Measurements from ENCODE around the gene PRKD1.

PRKD1 gene

DNA sequence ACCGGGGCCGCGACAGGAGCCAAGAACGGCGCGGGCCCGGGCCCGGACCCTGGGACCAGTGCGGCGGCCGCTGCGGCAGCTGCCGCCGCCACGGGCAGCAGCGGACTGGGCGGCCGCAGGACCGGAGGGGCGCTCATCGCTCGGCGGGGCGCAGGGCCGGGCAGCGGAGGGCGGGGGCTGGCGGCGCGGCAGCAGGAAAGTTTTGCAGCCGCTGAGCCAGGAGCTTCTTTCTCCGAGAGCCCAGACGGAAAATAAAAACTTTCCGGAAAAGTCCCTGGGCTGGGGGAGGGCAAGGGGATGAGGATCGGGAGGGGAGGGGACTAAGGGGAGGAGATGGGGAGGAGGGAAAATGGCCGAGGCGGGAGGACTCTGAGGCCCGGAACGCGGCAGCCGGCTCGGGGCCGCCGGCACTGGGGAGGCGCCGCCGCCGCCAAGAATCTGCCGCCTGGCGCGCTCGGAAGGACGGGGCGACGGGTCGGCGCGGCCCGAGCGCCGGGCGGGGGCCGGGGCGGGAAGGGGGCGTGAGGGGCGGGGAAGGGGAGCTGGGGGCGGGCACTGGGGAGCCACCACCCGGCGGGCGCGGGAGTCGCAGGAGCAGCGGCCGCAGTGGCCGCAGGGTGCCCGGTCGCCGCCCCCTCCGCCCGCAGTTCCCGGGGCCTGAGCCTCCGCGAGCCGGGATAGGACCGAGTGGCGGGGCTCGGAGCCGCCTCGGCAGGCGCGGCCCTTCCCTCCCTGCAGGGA, at the start of gene PRKD1:
PRKD1 (minus strand) TSS at position 472 of the 741 bp plus-strand sequence.
- peak; percentile 85 for DNase-seq (ENCODE audit: low read depth, low spot score)

DNA sequence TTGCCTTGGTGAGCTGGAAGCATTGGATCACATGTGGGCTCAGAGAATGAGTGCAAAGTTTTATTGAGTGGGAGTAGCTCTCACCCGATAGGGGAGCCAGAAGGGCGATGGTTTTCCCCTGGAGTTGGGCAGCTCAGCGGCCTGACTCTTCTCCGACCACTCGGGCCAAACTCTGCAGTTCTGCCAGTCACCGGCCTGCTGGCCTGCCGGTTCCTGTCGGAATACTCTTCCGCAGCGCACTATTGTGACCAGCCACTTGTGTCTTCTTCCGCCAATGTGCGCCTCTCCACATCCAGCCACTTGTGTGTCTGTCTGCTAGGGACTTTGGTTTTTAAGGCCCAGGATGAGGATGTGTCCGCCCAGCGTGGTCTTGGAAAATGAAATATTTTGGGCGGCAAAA, 43.5 kb upstream of the PRKD1 start:
- DNase-seq (ENCODE audit: low read depth, low spot score) = no peak

GRCh38 chr14:29955087-29955486, 27.4 kb upstream of the PRKD1 start:
- no peak for DNase-seq (ENCODE audit: low read depth, low spot score)

DNA sequence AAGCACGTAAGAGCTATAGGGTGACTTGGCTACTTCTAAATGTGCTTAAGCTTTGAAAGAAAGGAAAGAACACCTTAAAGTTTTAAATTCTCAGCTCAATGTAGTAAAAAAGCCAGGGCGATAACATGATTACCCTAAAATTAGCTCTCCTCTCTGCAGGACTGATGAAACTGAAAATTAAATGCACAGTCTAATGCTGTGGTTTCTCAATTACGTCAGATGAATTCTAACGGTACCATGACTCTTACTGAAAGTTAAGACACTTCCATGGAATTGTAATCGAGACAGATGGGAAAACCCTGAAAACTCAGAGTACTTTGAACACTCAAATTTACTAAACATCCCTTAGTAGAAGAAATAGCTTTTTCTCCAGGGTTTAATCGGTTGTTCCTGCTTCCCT, 25.9 kb upstream of the PRKD1 start:
- DNase-seq (ENCODE audit: low read depth, low spot score) = no peak

GRCh38 chr14:29944091-29944490, 16.4 kb upstream of the PRKD1 start:
- no peak for DNase-seq (ENCODE audit: low read depth, low spot score)

DNA sequence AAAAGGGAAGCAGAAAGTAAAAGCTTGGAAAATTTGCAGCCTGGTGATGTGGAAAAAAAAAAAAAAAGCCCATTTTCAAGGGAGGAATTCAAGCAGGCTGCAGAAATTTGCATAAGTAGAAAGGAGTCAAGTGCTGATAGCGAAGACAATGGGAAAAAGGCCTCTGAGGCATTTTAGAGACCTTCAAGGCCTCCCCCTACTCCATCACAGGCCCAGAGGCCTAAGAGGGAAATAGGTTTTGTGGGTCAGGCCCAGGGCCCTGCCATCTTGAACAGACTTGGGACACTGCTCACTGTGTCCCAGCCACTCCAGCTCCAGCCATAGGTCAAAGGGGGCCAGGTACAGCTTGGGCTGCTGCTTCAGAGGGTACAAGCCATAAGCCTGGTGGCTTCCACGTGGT, 13.8 kb upstream of the PRKD1 start:
- DNase-seq (ENCODE audit: low read depth, low spot score) = no peak

DNA sequence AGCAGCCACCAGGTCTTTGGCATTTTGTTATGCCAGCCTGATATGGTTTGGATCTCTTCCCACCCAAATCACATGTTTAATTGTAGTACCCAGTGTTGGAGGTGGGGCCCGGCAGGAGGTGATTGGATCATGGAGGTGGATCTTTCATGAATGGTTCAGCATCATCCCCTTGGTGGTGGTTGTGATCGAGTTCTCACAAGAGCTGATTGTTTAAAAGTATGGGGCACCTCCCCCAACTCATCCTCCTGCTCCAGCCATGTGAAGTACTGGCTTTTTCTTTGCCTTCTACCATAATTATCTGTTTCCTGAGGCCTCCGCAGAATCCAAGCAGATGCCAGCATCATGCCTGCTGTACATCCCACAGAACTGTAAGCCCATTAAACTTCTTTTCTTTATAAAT, 12.8 kb upstream of the PRKD1 start:
- no peak for DNase-seq (ENCODE audit: low read depth, low spot score)

DNA sequence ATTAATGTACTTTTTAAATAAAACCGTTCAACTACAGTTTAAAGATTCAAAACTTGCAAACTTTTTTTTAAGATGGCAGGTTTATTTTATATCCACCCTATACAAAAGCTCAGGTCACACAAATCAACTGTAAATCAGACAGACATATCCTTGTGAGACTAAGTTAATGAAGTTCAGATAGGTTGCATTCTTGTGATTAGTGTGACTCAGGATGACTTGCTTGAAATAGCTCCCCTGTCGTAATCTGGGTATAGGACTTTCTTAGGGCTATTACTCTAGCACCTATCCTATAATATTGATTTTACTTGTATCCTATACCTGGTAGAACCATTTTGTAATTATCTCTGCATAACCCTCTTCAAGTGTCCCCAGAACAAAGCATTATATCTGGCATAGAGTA, 9.5 kb upstream of the PRKD1 start:
- peak; percentile 19 for DNase-seq (ENCODE audit: low read depth, low spot score)

DNA sequence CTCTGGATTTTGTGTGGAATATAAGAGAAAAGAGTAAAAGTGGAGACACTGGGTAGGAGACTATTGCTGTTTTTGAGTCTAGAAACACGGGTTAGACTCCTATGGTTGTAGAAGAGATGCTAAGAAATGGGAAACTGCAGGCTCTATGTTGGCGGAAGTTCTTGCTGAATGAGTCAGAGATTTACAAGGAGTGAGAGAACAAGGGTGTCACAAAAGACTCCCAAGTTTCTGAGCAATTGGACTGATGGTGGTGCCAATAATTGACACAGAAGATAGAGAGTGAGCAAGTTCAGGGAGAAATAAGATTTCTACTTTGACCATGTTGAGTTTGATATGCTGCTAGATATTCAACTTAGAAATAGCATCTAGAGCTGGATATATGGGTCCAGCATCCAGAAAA, 2.6 kb upstream of the PRKD1 start:
- DNase-seq (ENCODE audit: low read depth, low spot score) = peak; percentile 70

DNA sequence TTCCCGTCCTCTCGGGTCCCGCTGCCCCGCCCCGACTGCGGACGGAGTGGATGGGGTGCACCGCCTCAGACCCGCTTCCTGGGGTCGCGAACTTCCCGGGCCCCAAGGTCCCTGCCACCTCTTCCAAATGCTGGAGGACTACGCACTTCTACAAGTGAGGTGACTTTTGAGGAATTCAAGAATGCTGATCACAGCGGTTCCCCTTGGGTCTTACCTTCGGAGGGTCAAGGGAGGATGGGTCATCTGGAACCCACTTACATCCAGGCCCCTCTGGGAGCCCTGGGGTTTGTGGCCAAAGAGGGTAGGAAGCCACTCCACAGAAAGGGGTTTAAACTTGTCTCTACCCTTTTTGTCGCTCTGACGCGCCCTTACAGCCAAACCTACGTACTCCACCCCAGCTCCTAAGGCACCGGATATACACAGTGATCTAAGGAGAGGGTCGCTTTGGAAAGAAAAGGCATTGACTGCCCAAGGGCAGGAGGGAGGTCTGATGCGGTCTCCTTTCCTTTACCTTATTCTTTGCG, 532 bp upstream of the PRKD1 start:
- no peak for DNase-seq (ENCODE audit: low read depth, low spot score)

DNA sequence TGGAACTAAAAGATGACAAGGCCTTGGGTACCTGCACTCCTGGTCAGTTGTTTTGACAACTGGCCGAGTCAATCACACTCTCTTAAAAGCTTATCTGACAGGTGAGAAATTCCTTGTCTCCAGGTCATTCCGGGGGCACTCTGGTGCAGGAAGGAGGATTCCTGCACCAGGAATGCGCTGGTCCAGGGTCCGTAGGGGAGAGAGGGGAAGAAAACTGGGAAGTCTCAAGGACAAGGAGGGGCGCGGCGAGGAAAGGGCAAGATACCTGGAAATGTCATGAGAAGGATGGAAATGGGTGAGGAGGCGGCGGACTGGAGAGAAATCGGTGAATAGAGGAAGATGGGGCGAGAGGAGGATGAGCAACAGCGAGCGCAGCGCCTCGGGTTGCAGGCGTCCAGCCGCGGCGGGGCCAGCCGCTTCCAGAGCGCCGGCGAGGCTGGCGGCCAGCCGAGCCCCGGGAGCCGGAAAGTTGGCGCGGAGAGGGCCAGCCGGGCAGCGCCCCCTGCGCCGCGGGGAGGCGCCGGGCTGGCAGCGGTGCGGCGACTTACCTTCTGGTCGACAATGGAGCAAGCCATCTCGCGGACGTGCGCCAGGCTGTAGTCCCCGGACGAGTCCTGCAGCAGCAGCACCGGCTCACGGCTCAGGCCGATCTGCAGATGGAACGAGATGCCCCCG, 809 bp downstream of the PRKD1 start:
- DNase-seq (ENCODE audit: low read depth, low spot score) = peak; percentile 84

DNA sequence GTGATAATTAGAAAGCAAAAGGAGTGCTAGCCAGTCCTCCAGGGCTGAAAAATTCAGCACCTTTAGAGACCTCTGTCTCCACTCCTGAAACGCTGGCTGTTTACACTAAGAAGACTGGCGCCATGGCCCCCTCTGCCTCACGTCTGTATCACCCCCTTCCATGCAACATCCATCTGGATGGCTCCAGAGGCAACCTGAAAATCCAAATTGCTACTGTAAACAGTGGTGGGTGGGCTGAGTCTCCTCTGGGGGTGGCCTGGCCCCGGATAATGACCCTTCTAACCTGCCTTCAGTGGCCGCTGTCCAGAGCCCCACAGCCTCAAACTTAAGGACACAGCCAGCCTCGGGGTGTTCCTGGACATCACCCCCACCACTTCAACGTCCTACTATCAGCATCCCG, 1.4 kb downstream of the PRKD1 start:
- DNase-seq (ENCODE audit: low read depth, low spot score) = peak; percentile 28

DNA sequence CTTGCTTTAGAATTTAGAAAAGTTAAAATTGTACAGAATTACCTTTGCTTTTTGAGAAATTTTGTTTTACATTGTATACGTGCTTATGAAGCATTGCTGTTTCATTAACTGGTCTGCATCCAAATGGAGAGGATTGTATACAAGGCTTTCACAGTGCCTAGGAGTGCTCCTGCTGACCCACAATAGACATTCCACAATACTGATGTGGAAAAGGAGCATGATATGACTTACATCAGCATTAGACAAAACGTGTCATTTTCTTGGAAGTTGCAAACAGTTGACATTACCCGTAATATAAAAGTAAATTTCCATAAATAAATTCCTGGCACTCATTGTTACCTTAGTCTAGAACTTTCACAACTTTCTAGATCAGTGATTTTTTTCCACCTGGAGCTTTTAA, 1.9 kb downstream of the PRKD1 start:
- DNase-seq (ENCODE audit: low read depth, low spot score) = peak; percentile 18

- peak; percentile 42 for DNase-seq (ENCODE audit: low read depth, low spot score)
Observed at GRCh38 chr14:29925101-29925722, 2.4 kb downstream of the PRKD1 start.

- no peak for DNase-seq (ENCODE audit: low read depth, low spot score)
Observed at GRCh38 chr14:29919845-29920244, 7.8 kb downstream of the PRKD1 start.

DNA sequence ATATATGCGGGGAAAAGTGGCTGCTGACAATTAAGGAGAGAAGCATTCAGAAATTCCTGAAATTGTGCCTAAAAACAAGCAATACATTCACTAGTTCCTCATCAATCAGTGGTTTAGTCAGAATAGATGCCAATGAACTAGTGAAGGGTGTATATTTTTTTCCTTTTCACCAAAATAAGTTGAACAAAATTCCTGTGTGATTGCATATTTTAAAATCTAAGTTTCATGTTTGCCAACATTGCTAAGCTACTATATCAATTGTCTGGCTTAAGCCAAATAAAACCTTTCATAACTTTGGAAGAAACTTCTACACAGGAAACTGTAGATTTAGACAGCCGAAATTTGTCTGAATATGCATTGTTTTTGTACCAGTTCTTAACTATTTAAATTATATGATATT, 8.7 kb downstream of the PRKD1 start:
- no peak for DNase-seq (ENCODE audit: low read depth, low spot score)

- no peak for DNase-seq (ENCODE audit: low read depth, low spot score)
Observed at GRCh38 chr14:29913566-29913965, 14.1 kb downstream of the PRKD1 start.

DNA sequence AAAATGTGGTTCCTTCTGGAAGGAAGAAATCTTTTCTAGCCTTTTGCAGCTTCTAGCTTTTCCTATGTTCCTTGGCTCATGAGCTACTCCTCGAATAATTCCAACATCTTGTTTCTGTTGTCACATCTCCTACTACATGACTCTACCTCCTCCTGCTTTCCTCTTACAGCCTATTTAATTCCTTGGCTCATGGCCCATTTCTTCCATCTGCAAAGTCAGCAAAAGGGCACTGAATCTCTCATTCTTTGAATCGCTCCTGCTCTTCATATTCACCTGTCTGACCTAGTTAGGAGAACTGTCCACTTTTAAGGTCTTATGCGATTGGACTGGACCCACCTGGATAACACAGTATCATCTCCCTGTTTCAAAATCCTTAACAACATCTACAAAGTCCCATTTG, 15.8 kb downstream of the PRKD1 start:
- peak; percentile 9 for DNase-seq (ENCODE audit: low read depth, low spot score)

DNA sequence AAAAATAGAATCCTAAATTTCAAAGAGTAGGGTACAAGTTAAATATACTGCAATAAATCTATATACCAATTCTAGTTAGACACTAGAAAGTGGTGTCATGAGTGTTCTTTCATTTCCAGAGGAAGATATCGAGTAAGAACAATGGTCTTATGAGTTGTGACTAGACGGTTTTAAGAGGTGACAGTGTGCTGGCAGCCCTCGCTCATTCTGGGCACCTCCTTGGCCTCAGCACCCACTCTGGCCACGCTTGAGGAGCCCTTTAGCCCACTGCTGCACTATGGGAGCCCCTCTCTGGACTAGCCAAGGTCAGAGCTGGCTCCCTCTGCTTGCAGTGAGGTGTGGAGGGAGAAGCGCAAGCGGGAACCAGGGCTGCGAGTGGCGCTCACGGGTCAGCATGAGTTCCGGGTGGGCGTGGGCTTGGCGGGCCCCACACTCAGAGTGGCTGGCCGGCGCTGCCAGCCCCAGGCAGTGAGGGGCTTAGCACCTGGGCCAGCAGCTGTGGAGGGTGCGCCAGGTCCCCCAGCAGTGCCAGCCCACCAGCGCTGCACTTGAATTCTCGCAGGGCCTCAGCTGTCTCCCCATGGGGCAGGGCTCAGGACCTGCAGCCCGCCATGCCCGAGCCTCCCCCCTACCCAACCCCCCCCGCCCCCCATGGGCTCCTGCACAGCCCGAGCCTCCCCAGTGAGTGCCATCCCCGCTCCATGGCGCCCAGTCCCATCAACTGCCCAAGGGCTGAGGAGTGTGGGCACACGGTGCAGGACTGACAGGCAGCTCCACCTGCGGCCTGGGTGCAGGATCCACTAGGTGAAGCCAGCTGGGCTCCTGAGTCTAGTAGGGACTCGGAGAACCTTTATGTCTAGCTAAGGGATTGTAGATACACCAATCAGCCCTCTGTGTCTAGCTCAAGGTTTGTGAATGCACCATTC, 18.7 kb downstream of the PRKD1 start:
- no peak for DNase-seq (ENCODE audit: low read depth, low spot score)

GRCh38 chr14:29906256-29906870, 21.3 kb downstream of the PRKD1 start:
- peak; percentile 68 for DNase-seq (ENCODE audit: low read depth, low spot score)

- no peak for DNase-seq (ENCODE audit: low read depth, low spot score)
Observed at GRCh38 chr14:29905543-29905942, 22.1 kb downstream of the PRKD1 start.
